Activated T-cell treated with anti-CD3 and anti-CD28 coated beads, Interleukin-2, amount 50 U/mL, for 4 hours (primary cell): ENCODE results near the gene F8A3. TPM values are rescaled to one million over a fixed set of nuclear protein-coding genes. Genes with fewer than 3 reads are reported as not detected.
"Not testable (repeated sequence)": the region's sequence is repeated elsewhere in the genome, so short reads cannot be mapped to it uniquely, and the experiment has no call there.

ENCODE experiments used
- ATAC-seq, 2 donors: fragments of 200-7000 bp; cut with Tn5 transposase; one replicate each; pipeline ENCODE4 v1.10.0; 2021
- DNase-seq: peaks from one replicate; pipeline ENCODE4 v3.0.0-alpha.2; 2020
- H3K27me3 Mint-ChIP-seq: one replicate; pipeline ENCODE4 v1.8.0; 2021; ENCODE audit warnings: low read depth, mixed read lengths
- H3K36me3 Mint-ChIP-seq: one replicate; pipeline ENCODE4 v1.8.0; 2022; ENCODE audit warnings: mixed read lengths; ENCODE audit not compliant: insufficient read depth
- H3K4me1 Mint-ChIP-seq: one replicate; pipeline ENCODE4 v1.8.0; 2021; ENCODE audit warnings: low read depth, mixed read lengths
- H3K4me3 Mint-ChIP-seq: one replicate; pipeline ENCODE4 v1.8.0; 2021; ENCODE audit warnings: mild to moderate bottlenecking, moderate library complexity, mixed read lengths
- H3K9me3 Mint-ChIP-seq: one replicate; pipeline ENCODE4 v1.8.0; 2021; ENCODE audit warnings: mixed read lengths
- total RNA-seq, 3 donors: library from RNA; stranded (reverse); gene quantifications; one replicate each; pipeline ENCODE4 v1.2.1, GENCODE V29; 2021

The F8A3 gene
- total RNA-seq, result 10 to 100 TPM in 1 of 3 donors, 1 to 10 TPM in 2; 2.0 to 10.3 (median 8.6) TPM

GRCh38 chrX:155458471-155458870 is at the start of gene F8A3:
Gene F8A3 (minus strand): TSS chrX:155458620. CDS start chrX:155458600, 20 bp downstream.
- not testable (repeated sequence) for H3K4me3 Mint-ChIP-seq, H3K4me1 Mint-ChIP-seq, DNase-seq, H3K36me3 Mint-ChIP-seq, H3K9me3 Mint-ChIP-seq, H3K27me3 Mint-ChIP-seq
- ATAC-seq, result peak; percentile 85 to 86

GRCh38 chrX:155505296-155505695 is 46.9 kb upstream of the F8A3 start:
- Mint-ChIP-seq H3K36me3 (peaks cover 20% of the 10 kb centered on the region), H3K4me1 (no peaks in the 10 kb centered on the region), H3K9me3 (no peaks in the 10 kb centered on the region), H3K4me3 (no peak overlapping the region), H3K27me3 (no peaks in the 10 kb centered on the region)
- DNase-seq (no peak), ATAC-seq (no peak)

GRCh38 chrX:155495134-155495533 is 36.7 kb upstream of the F8A3 start:
- not testable (repeated sequence) for H3K27me3 Mint-ChIP-seq, DNase-seq, H3K4me1 Mint-ChIP-seq, H3K36me3 Mint-ChIP-seq, H3K9me3 Mint-ChIP-seq, ATAC-seq, H3K4me3 Mint-ChIP-seq

- ATAC-seq, H3K4me1 Mint-ChIP-seq, H3K36me3 Mint-ChIP-seq, H3K27me3 Mint-ChIP-seq, H3K4me3 Mint-ChIP-seq, H3K9me3 Mint-ChIP-seq, DNase-seq: not testable (repeated sequence)
Observed at GRCh38 chrX:155491421-155491820, 33.0 kb upstream of the F8A3 start.

GRCh38 chrX:155477136-155477535 is 18.7 kb upstream of the F8A3 start:
- not testable (repeated sequence) for H3K27me3 Mint-ChIP-seq, H3K9me3 Mint-ChIP-seq, H3K36me3 Mint-ChIP-seq, DNase-seq, H3K4me1 Mint-ChIP-seq, H3K4me3 Mint-ChIP-seq
- ATAC-seq, result peak; percentile 63

GRCh38 chrX:155466269-155466938 is 8.0 kb upstream of the F8A3 start:
- DNase-seq, H3K27me3 Mint-ChIP-seq, H3K4me3 Mint-ChIP-seq, H3K36me3 Mint-ChIP-seq, H3K4me1 Mint-ChIP-seq, H3K9me3 Mint-ChIP-seq: not testable (repeated sequence)
- ATAC-seq, result peak; percentile 41 to 57

- DNase-seq, H3K27me3 Mint-ChIP-seq, H3K36me3 Mint-ChIP-seq, H3K4me1 Mint-ChIP-seq, H3K4me3 Mint-ChIP-seq, H3K9me3 Mint-ChIP-seq: not testable (repeated sequence)
- peak in 1 of 2 donors; percentile 8 for ATAC-seq
Observed at GRCh38 chrX:155460501-155460900, 2.1 kb upstream of the F8A3 start.

- DNase-seq, H3K36me3 Mint-ChIP-seq, H3K27me3 Mint-ChIP-seq, H3K4me1 Mint-ChIP-seq, H3K9me3 Mint-ChIP-seq, H3K4me3 Mint-ChIP-seq: not testable (repeated sequence)
- ATAC-seq, result peak; percentile 69 to 71
Observed at GRCh38 chrX:155457761-155458447, 516 bp downstream of the F8A3 start.

GRCh38 chrX:155441097-155441496 is 17.3 kb downstream of the F8A3 start:
- ATAC-seq (no peak), DNase-seq (no peak)
- H3K36me3 Mint-ChIP-seq, result peaks cover 8% of the 10 kb centered on the region
- no peaks in the 10 kb centered on the region for H3K9me3 Mint-ChIP-seq
- peaks cover 1% of the 10 kb centered on the region for H3K4me1 Mint-ChIP-seq
- no peaks in the 10 kb centered on the region for H3K27me3 Mint-ChIP-seq
- no peak overlapping the region for H3K4me3 Mint-ChIP-seq

- no peaks in the 10 kb centered on the region for H3K27me3 Mint-ChIP-seq
- DNase-seq (no peak), ATAC-seq (no peak)
- H3K4me3 Mint-ChIP-seq, result no peak overlapping the region
- H3K9me3 Mint-ChIP-seq, result no peaks in the 10 kb centered on the region
- H3K4me1 Mint-ChIP-seq, result no peaks in the 10 kb centered on the region
- peaks cover 2% of the 10 kb centered on the region for H3K36me3 Mint-ChIP-seq
Observed at GRCh38 chrX:155435744-155436112, 22.7 kb downstream of the F8A3 start.

- DNase-seq (no peak), ATAC-seq (no peak)
- Mint-ChIP-seq H3K9me3 (no peaks in the 10 kb centered on the region), H3K36me3 (peaks cover 2% of the 10 kb centered on the region), H3K4me3 (no peak overlapping the region), H3K4me1 (no peaks in the 10 kb centered on the region), H3K27me3 (no peaks in the 10 kb centered on the region)
Observed at GRCh38 chrX:155434906-155435743, 23.3 kb downstream of the F8A3 start.

GRCh38 chrX:155417769-155418168 is 40.7 kb downstream of the F8A3 start:
- H3K9me3 Mint-ChIP-seq, result no peaks in the 10 kb centered on the region
- no peak for ATAC-seq
- no peaks in the 10 kb centered on the region for H3K27me3 Mint-ChIP-seq
- H3K4me1 Mint-ChIP-seq, result no peaks in the 10 kb centered on the region
- H3K36me3 Mint-ChIP-seq, result peaks cover 2% of the 10 kb centered on the region
- no peak for DNase-seq
- H3K4me3 Mint-ChIP-seq, result no peak overlapping the region
